Panc1 (cell line): Measurements from ENCODE around the gene USP43. TPM values are rescaled to one million over a fixed set of nuclear protein-coding genes. Genes with fewer than 3 reads are reported as not detected.

Experiments used
- ATAC-seq: fragments of 200-7000 bp; cut with Tn5 transposase; 2 replicates; pipeline ENCODE4 v1.9.1; 2020; ENCODE audit warnings: mild to moderate bottlenecking, moderate library complexity
- BruUV-seq: library from RNA; stranded (reverse); fragments of 400-500 nt; replicated peaks from 2 replicates; lab custom pipeline; 2021; lab: Mats Ljungman, UMichigan
- CTCF ChIA-PET: fragments of 300-600 bp; sonication (Branson Sonifier 250); formaldehyde crosslinking; loops from one replicate; lab custom pipeline; 2022; ENCODE audit warnings: antibody characterized with exemption; lab: Charles Lee
- POLR2A ChIA-PET: fragments of 300-600 bp; sonication (Branson Sonifier 250); formaldehyde crosslinking; loops from one replicate; lab custom pipeline; 2022; ENCODE audit warnings: antibody characterized with exemption; lab: Charles Lee
- DNase-seq: peaks from one replicate; pipeline ENCODE4 v3.0.0-alpha.2; 2010; ENCODE audit warnings: low read depth, low spot score
- H3K27ac ChIP-seq: 2 replicates; pipeline ENCODE4 v1.5.1; 2011; ENCODE audit warnings: mild to moderate bottlenecking, low read length, inconsistent platforms
- H3K27me3 ChIP-seq: fragments of 200-500 bp; sonication (Bioruptor generic); 2 replicates; pipeline ENCODE4 v1.6.0; 2014; ENCODE audit warnings: low read length, inconsistent platforms; ENCODE audit not compliant: control insufficient read depth, insufficient read depth
- H3K36me3 ChIP-seq: fragments of 200-500 bp; sonication (Bioruptor generic); 2 replicates; pipeline ENCODE4 v1.5.1; 2014; ENCODE audit warnings: inconsistent platforms, mild to moderate bottlenecking, low read length, moderate library complexity; ENCODE audit not compliant: control insufficient read depth, insufficient read depth
- H3K4me1 ChIP-seq: 2 replicates; pipeline ENCODE4 v1.5.1; 2011; ENCODE audit warnings: inconsistent platforms, mild to moderate bottlenecking, low read length, moderate library complexity; ENCODE audit not compliant: control insufficient read depth, insufficient read depth
- H3K4me3 ChIP-seq, 2 experiments: 2 replicates each; pipeline ENCODE4 v1.5.1; 2011 to 2012; ENCODE audit warnings: low read depth in 2 of 2, low read length in 2 of 2, mild to moderate bottlenecking in 2 of 2, inconsistent platforms in 1 of 2, moderate library complexity in 1 of 2
- H3K9me3 ChIP-seq: fragments of 200-500 bp; sonication (Bioruptor generic); 2 replicates; pipeline ENCODE4 v1.5.1; 2014; ENCODE audit warnings: low read depth, mild to moderate bottlenecking, inconsistent platforms, low read length, moderate library complexity; ENCODE audit not compliant: control insufficient read depth, insufficient read depth
- POLR2AphosphoS5 ChIP-seq: IDR thresholded peaks from 2 replicates; pipeline ENCODE4 v1.6.1; 2012; ENCODE audit warnings: mild to moderate bottlenecking, low read depth, low read length, moderate library complexity
- SIN3A ChIP-seq: IDR thresholded peaks from 2 replicates; pipeline ENCODE4 v1.6.1; 2012; ENCODE audit warnings: low read depth, mild to moderate bottlenecking, low read length, moderate library complexity, borderline replicate concordance; ENCODE audit not compliant: insufficient read depth
- TCF7L2 ChIP-seq: IDR thresholded peaks from 2 replicates; pipeline ENCODE4 v1.6.1; 2011; ENCODE audit warnings: mild to moderate bottlenecking, low read depth, low read length, inconsistent platforms
- in situ Hi-C: cut with HindIII; loops from 2 replicates; pipeline ENCODE4 v1.10.0; 2016; ENCODE audit warnings: low sequenced_read_pairs, low pct_unique_long_range_greater_than_20kb
- intact Hi-C: fragments of 100-400 bp; cut with micrococcal nuclease; formaldehyde crosslinking; loops from one replicate; pipeline ENCODE4 v1.10.0; 2022; ENCODE audit not compliant: unreplicated experiment
- total RNA-seq: library from RNA; stranded (reverse); gene quantifications from one replicate; pipeline ENCODE4 v1.2.1, GENCODE V29; 2021; ENCODE audit not compliant: unreplicated experiment
- TF ChIP-seq, protein P1 (sequence below): fragments of 450-650 bp; IDR thresholded peaks from 2 replicates; pipeline ENCODE4 v1.5.1; 2017; ENCODE audit warnings: mild to moderate bottlenecking
- TF ChIP-seq, protein P2 (sequence below), 2 experiments: IDR thresholded peaks; 2 replicates each; pipeline ENCODE4 v1.6.1; 2011 to 2012; ENCODE audit warnings: low read depth in 2 of 2, control low read depth in 1 of 2, low read length in 1 of 2, mild to moderate bottlenecking in 1 of 2, moderate library complexity in 1 of 2; ENCODE audit not compliant: insufficient read depth in 1 of 2

Gene USP43
- total RNA-seq, 1 experiment from 2014 or later: 7.3 TPM

GRCh38 chr17:9707948-9708347 is 62.6 kb downstream of the USP43 start:
- DNase-seq: no peak
- POLR2A ChIA-PET: no interaction called here
- no TSS peak for BruUV-seq
- Histone ChIP-seq H3K27me3 (no peaks in the 10 kb centered on the region), H3K4me1 (no peaks in the 10 kb centered on the region), H3K9me3 (no peaks in the 10 kb centered on the region), H3K4me3 (no peak overlapping the region), H3K36me3 (no peaks in the 10 kb centered on the region), H3K27ac (no peak overlapping the region)
- ATAC-seq: no peak
- CTCF ChIA-PET: no interaction called here
- TF ChIP-seq, protein P1, sequence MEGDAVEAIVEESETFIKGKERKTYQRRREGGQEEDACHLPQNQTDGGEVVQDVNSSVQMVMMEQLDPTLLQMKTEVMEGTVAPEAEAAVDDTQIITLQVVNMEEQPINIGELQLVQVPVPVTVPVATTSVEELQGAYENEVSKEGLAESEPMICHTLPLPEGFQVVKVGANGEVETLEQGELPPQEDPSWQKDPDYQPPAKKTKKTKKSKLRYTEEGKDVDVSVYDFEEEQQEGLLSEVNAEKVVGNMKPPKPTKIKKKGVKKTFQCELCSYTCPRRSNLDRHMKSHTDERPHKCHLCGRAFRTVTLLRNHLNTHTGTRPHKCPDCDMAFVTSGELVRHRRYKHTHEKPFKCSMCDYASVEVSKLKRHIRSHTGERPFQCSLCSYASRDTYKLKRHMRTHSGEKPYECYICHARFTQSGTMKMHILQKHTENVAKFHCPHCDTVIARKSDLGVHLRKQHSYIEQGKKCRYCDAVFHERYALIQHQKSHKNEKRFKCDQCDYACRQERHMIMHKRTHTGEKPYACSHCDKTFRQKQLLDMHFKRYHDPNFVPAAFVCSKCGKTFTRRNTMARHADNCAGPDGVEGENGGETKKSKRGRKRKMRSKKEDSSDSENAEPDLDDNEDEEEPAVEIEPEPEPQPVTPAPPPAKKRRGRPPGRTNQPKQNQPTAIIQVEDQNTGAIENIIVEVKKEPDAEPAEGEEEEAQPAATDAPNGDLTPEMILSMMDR: no peak
- no peak for TF ChIP-seq POLR2AphosphoS5
- no peak for TF ChIP-seq SIN3A
- no peak for TF ChIP-seq TCF7L2
- TF ChIP-seq, protein P2, sequence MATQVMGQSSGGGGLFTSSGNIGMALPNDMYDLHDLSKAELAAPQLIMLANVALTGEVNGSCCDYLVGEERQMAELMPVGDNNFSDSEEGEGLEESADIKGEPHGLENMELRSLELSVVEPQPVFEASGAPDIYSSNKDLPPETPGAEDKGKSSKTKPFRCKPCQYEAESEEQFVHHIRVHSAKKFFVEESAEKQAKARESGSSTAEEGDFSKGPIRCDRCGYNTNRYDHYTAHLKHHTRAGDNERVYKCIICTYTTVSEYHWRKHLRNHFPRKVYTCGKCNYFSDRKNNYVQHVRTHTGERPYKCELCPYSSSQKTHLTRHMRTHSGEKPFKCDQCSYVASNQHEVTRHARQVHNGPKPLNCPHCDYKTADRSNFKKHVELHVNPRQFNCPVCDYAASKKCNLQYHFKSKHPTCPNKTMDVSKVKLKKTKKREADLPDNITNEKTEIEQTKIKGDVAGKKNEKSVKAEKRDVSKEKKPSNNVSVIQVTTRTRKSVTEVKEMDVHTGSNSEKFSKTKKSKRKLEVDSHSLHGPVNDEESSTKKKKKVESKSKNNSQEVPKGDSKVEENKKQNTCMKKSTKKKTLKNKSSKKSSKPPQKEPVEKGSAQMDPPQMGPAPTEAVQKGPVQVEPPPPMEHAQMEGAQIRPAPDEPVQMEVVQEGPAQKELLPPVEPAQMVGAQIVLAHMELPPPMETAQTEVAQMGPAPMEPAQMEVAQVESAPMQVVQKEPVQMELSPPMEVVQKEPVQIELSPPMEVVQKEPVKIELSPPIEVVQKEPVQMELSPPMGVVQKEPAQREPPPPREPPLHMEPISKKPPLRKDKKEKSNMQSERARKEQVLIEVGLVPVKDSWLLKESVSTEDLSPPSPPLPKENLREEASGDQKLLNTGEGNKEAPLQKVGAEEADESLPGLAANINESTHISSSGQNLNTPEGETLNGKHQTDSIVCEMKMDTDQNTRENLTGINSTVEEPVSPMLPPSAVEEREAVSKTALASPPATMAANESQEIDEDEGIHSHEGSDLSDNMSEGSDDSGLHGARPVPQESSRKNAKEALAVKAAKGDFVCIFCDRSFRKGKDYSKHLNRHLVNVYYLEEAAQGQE (IDR thresholded peaks at IDR 0.05; ENCODE audit: insufficient read depth in 1 of 2, low read depth in 2 of 2, low read length in 1 of 2): no peak
- in situ Hi-C loops: no loop called here
- intact Hi-C loops: no loop called here

GRCh38 chr17:9714801-9715200 is 69.5 kb downstream of the USP43 start:
- intact Hi-C loops (no loop called here), in situ Hi-C loops (no loop called here)
- H3K9me3 ChIP-seq: no peaks in the 10 kb centered on the region
- TF ChIP-seq, protein P2 (IDR thresholded peaks at IDR 0.05; ENCODE audit: insufficient read depth in 1 of 2, low read depth in 2 of 2, low read length in 1 of 2): no peak
- TF ChIP-seq SIN3A (no peak), TCF7L2 (no peak), POLR2AphosphoS5 (no peak)
- TF ChIP-seq, protein P1: no peak
- no peaks in the 10 kb centered on the region for H3K36me3 ChIP-seq
- no peak for ATAC-seq
- CTCF ChIA-PET: no interaction called here
- POLR2A ChIA-PET: no interaction called here
- no peaks in the 10 kb centered on the region for H3K4me1 ChIP-seq
- H3K4me3 ChIP-seq: no peak overlapping the region
- H3K27me3 ChIP-seq: no peaks in the 10 kb centered on the region
- no peak for DNase-seq
- H3K27ac ChIP-seq: no peak overlapping the region
- BruUV-seq: no TSS peak
